Mucosa of descending colon (tissue), 3 donors: Measurements from ENCODE around the gene THOP1. TPM values are rescaled to one million over a fixed set of nuclear protein-coding genes. Genes with fewer than 3 reads are reported as not detected.

Source experiments
- ATAC-seq: fragments of 200-7000 bp; cut with Tn5 transposase; one replicate; pipeline ENCODE4 v1.9.1; 2020; ENCODE audit warnings: mild to moderate bottlenecking, moderate library complexity
- DNase-seq, 3 donors: peaks; one replicate each; pipeline ENCODE4 v3.0.0-alpha.2; 2020
- H3K36me3 ChIP-seq: fragments of 200-600 bp; one replicate; pipeline ENCODE4 v1.8.0; 2021; ENCODE audit warnings: low read depth, mild to moderate bottlenecking
- H3K4me1 ChIP-seq: fragments of 200-600 bp; one replicate; pipeline ENCODE4 v1.8.0; 2021; ENCODE audit warnings: low read depth, mild to moderate bottlenecking
- H3K4me3 ChIP-seq: fragments of 200-600 bp; one replicate; pipeline ENCODE4 v1.8.0; 2021; ENCODE audit warnings: mild to moderate bottlenecking
- H3K9me3 ChIP-seq: fragments of 200-600 bp; one replicate; pipeline ENCODE4 v1.8.0; 2021; ENCODE audit warnings: mild to moderate bottlenecking
- intact Hi-C, 2 donors: fragments of 100-400 bp; cut with DNase I in 1 of 2; cut with micrococcal nuclease in 1 of 2; formaldehyde crosslinking; loops; one replicate each; pipeline versions ENCODE4 v1.11.0 to v1.11.1; 2022; cut with DNase I, micrococcal nuclease
- total RNA-seq, 3 donors: library from RNA; stranded (reverse); fragmentation: NEBNext Ultra II Directional in 2 of 3; extraction: Animal tissue kit (Norgen Biotek cat#: 25700) in 2 of 3; gene quantifications; one replicate each; pipeline versions ENCODE4 v1.2.1 to v1.2.4, GENCODE V29; 2021 to 2023
- TF ChIP-seq, protein P1 (sequence below): fragments of 200-600 bp; IDR thresholded peaks from one replicate; pipeline ENCODE4 v1.8.0; 2022; ENCODE audit warnings: antibody characterized with exemption, mild to moderate bottlenecking
- donor health status: DM: no; HTN: no; CAD: no; lungs with moderate emphysema.
- donor health status: DM: no; HTN: no; CAD: no.
- donor health status: DM: no; HTN: yes; CAD: no.

Gene THOP1
- total RNA-seq, 3 donors from 2014 or later: 38.5 to 53.1 (median 46.6) TPM

DNA sequence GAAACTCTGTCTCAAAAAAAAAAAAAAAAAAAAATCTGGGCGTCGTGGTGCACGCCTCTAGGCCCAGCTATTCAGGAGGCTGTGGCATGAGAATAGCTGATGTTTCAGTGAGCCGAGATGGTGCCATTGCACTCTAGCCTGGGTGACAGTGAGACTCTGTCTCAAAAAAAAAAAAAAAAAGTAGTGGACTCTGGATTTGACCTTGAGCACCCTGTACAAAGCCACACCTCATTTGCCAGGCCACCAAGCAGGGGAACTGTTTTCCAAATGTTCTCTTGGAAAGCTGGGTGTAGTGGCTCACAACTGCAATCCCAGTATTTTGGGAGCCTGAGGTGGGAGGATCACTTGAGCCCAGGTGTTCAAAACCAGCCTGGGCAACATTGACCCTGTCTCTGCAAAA lies 52.1 kb downstream of the THOP1 start:
- ATAC-seq: no peak
- Histone ChIP-seq H3K4me3 (no peak overlapping the region), H3K9me3 (peaks cover 51% of the 10 kb centered on the region), H3K4me1 (peaks cover 5% of the 10 kb centered on the region), H3K36me3 (peaks cover 5% of the 10 kb centered on the region)
- intact Hi-C loops: no loop called here
- TF ChIP-seq, protein P1, sequence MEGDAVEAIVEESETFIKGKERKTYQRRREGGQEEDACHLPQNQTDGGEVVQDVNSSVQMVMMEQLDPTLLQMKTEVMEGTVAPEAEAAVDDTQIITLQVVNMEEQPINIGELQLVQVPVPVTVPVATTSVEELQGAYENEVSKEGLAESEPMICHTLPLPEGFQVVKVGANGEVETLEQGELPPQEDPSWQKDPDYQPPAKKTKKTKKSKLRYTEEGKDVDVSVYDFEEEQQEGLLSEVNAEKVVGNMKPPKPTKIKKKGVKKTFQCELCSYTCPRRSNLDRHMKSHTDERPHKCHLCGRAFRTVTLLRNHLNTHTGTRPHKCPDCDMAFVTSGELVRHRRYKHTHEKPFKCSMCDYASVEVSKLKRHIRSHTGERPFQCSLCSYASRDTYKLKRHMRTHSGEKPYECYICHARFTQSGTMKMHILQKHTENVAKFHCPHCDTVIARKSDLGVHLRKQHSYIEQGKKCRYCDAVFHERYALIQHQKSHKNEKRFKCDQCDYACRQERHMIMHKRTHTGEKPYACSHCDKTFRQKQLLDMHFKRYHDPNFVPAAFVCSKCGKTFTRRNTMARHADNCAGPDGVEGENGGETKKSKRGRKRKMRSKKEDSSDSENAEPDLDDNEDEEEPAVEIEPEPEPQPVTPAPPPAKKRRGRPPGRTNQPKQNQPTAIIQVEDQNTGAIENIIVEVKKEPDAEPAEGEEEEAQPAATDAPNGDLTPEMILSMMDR: no peak
- no peak for DNase-seq

DNA sequence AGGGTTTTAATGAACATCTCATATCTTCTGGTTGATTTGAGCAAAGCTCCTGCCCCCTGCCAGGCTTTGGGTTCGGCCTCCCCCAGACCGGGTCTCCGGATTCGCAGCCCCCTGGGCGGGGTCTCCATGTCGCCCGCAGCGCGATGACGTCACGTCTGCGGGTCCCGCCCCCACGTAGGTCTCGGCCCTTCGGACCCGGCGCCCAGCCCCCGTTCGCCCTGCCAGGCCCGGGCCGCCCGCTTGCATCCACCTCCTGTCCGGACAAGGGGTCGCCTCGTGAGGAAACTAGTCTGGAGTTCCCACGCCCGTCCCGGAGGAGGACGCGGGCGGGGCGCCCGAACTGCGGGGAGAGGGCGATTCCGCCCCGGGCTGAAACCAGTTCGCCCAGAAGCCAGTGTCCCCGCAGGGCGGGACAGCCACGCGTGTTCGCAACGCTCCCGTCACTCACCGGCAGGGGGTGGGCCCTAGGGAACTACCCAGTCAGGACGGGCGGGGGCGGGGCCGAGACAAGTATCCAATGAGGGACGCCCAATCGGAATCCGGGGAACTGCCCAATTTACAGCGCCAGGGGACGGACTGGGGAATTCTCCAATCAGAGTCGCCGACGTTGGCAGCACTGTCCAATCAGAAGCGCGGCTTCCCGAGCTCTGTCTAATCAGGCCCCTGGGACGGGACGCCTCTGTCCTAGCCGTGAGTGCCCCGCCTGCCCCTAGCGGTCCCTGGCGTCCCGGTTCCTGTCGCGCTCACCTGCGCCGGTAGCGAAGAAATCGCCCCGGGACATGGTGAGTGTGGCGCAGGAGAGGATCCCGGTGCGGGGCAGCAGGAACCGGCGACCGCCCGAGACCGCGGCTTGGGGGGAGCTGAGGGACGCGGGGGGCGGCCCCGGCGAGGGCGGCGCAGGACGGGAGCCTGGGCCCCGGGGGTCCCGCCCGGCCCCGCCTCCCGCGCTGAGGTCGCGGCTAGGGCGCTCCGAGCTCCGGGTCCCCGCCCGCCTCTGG lies 55.8 kb downstream of the THOP1 start, which contains the start of gene ZNF555:
Gene ZNF555, plus strand, starts transcription at position 682 of the 998 bp plus-strand sequence. Its CDS starts 98 bp downstream, at position 780.
- Histone ChIP-seq H3K4me3 (peak within 1 kb of the TSS; percentile 83), H3K4me1 (peaks cover 5% of the 10 kb centered on the region), H3K36me3 (no peaks in the 10 kb centered on the region), H3K9me3 (peaks cover 15% of the 10 kb centered on the region)
- ATAC-seq (peak; percentile 99), DNase-seq (peak; percentile 99 to 100 (median 99))
- TF ChIP-seq, protein P1: peak; percentile 62
- intact Hi-C loops: no loop called here

DNA sequence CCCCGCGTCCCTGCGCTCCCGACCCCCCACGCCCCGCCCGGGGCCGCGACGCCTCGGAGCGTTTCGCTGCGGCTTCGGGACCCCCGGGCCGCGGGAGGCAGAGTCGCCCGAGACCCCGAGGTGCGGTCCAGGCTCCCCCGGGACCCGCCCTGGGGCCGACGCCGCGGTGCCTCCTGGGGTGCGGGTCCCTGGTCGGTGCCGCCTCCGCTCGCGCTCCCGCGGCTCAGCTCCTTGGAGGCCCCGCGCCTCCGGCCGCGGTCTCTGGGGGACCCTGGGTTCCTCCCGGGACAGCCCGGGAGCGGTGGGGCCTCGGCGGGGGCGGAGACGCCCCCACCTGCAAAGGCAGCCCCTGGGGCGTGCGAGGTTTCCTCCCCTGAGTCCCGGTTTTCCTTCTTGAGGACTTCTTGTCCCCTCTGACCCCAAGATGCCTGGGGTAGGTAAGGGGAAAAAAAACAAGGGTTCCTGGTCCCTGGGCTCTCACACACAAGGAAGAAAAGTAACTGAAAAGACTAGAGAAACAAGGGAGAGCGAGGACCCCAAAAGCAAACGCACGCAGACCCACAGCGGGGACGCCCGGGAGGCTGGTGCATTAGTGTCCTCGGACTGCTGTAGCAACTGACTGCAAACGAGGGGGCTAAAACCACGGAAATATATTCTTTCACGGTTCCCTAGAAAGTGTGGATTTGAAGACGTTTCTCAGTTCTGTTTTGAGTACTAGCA lies 56.7 kb downstream of the THOP1 start:
- DNase-seq (peak in 2 of 3 donors; percentile 7 to 46), ATAC-seq (peak; percentile 16)
- TF ChIP-seq, protein P1: no peak
- Histone ChIP-seq H3K36me3 (no peaks in the 10 kb centered on the region), H3K4me3 (peak overlapping the region; percentile 83), H3K9me3 (peaks cover 7% of the 10 kb centered on the region), H3K4me1 (peaks cover 5% of the 10 kb centered on the region)
- intact Hi-C loops: no loop called here

DNA sequence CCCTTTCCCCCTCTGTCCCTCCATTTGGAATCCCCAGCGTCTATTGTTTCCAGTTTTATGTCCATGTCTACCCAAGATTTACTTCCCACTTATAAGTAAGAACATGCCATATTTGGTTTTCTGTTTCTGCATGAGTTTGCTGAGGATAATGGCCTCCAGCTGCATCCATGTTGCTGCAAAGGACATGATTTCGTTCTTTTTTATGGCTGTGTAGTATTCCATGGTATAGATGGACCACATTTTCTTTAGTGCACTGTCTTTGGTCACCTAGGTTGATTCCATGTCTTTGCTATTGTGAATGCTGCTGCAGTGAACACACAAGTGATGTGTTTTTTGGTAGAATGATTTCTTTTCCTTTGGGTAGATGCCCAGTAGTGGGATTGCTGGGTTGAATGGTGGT lies 59.8 kb downstream of the THOP1 start:
- intact Hi-C loops: no loop called here
- peaks cover 13% of the 10 kb centered on the region for H3K9me3 ChIP-seq
- TF ChIP-seq, protein P1: no peak
- H3K36me3 ChIP-seq: no peaks in the 10 kb centered on the region
- H3K4me3 ChIP-seq: no peak overlapping the region
- DNase-seq: no peak
- peaks cover 5% of the 10 kb centered on the region for H3K4me1 ChIP-seq
- no peak for ATAC-seq

DNA sequence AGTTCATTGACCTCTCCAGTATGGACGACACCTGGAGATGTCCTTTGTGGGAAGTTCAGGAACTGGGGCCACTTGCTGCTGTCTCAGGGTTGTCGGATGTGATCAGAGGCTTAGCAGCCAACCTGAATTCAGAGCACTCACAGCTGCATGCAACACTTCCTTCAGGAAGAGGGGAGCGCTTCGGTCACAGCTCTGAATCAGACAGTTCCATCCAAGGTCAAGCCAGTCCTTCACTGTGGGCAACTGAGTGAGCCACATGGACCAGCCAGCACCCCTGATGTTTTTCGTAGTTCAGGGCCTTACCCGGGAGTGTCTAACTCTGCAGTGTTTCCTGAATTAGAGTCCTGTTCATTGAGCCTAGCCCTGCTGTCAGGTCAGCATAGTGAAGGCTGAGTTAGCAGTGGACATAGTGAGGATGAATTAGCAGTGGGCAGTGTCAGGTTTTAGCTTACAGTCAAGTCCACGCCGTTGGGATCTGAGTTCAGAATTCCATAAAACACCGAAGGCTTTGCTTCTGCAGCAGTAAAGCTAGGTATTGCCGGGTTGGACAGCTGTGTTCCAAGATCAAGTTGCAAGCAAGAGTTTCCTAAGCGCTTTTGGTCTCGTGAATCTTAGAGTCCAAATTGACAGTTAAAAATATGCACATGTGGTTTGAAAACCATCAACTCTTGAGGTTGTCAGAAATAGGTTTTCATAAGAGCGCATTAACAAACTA lies 61.0 kb downstream of the THOP1 start:
- TF ChIP-seq, protein P1: no peak
- DNase-seq: no peak
- no peak for ATAC-seq
- H3K36me3 ChIP-seq: no peaks in the 10 kb centered on the region
- intact Hi-C loops: no loop called here
- peaks cover 25% of the 10 kb centered on the region for H3K9me3 ChIP-seq
- no peak overlapping the region for H3K4me3 ChIP-seq
- H3K4me1 ChIP-seq: peaks cover 5% of the 10 kb centered on the region
